ENCODE results near the gene DHRS12.

Gene DHRS12

GRCh38 chr13:51746802-51747201 is 57.2 kb downstream of the DHRS12 start:
- no peaks in the 10 kb centered on the region for H3K27me3 ChIP-seq (ENCODE audit: control insufficient read depth, insufficient read depth, low read length)
- peaks cover 42% of the 10 kb centered on the region for H3K36me3 ChIP-seq (ENCODE audit: control insufficient read depth, insufficient read depth, low read length)
- H3K4me1 ChIP-seq (ENCODE audit: control insufficient read depth, insufficient read depth, low read length) = no peaks in the 10 kb centered on the region
- H3K4me3 ChIP-seq (ENCODE audit: low read depth, low read length) = no peak overlapping the region
- H3K9me3 ChIP-seq (ENCODE audit: control insufficient read depth, insufficient read depth, low read length) = peaks cover 26% of the 10 kb centered on the region
- no peak overlapping the region for H3K27ac ChIP-seq (ENCODE audit: low read depth, low read length)
- no peak overlapping the region for H3K9ac ChIP-seq (ENCODE audit: low read depth, low read length)

DNA sequence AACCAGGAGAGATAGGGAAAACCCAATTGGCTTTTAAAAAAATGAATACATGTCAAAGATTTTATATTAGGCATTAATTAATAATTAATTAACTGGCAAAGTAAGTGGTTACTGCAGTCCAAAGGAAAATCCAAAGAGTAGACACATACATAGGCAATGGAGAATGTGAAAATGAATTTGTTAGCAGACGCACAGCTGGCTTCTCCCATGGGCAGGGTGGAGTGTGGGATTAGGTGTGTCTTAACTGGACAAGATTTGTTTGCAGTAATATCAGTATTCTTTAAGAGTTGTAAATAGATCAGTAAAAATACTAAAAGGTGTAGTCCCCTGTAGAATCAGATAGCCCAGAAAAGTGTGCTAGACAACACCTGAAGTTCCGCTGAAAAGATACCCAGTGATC is 58.7 kb downstream of the DHRS12 start:
- H3K36me3 ChIP-seq (ENCODE audit: control insufficient read depth, insufficient read depth, low read length) = peaks cover 47% of the 10 kb centered on the region
- H3K27ac ChIP-seq (ENCODE audit: low read depth, low read length) = no peak overlapping the region
- no peaks in the 10 kb centered on the region for H3K4me1 ChIP-seq (ENCODE audit: control insufficient read depth, insufficient read depth, low read length)
- no peak overlapping the region for H3K4me3 ChIP-seq (ENCODE audit: low read depth, low read length)
- H3K9me3 ChIP-seq (ENCODE audit: control insufficient read depth, insufficient read depth, low read length) = peaks cover 26% of the 10 kb centered on the region
- H3K27me3 ChIP-seq (ENCODE audit: control insufficient read depth, insufficient read depth, low read length) = no peaks in the 10 kb centered on the region
- no peak overlapping the region for H3K9ac ChIP-seq (ENCODE audit: low read depth, low read length)

- Histone ChIP-seq H3K27ac (ENCODE audit: low read depth, low read length) (no peak overlapping the region), H3K4me3 (ENCODE audit: low read depth, low read length) (no peak overlapping the region), H3K9ac (ENCODE audit: low read depth, low read length) (no peak overlapping the region), H3K27me3 (ENCODE audit: control insufficient read depth, insufficient read depth, low read length) (no peaks in the 10 kb centered on the region), H3K9me3 (ENCODE audit: control insufficient read depth, insufficient read depth, low read length) (peaks cover 12% of the 10 kb centered on the region; the same call in 1 of the 2 replicates), H3K4me1 (ENCODE audit: control insufficient read depth, insufficient read depth, low read length) (no peaks in the 10 kb centered on the region), H3K36me3 (ENCODE audit: control insufficient read depth, insufficient read depth, low read length) (peaks cover 52% of the 10 kb centered on the region)
Measured at GRCh38 chr13:51742611-51743010, 61.4 kb downstream of the DHRS12 start.

DNA sequence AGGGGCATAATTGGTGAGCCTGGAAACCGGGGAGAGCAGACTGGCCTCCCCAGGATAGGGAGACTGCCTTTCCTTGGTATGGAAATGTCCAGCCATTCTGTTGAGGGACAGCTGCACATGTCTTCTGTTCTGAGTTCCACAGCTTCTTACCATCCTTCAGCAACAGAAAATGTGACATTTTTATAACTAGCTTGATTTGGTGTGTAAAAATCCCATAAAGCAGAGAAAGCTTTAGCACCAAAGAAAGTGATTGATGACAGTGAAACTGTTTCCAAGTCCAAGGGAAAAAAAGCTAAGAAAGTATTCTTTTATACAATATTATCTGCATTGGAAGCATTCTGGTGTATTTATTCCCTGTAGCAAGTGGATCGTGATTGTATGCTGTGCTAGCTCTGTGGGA is 61.9 kb downstream of the DHRS12 start:
- H3K9ac ChIP-seq (ENCODE audit: low read depth, low read length) = no peak overlapping the region
- H3K36me3 ChIP-seq (ENCODE audit: control insufficient read depth, insufficient read depth, low read length) = peaks cover 46% of the 10 kb centered on the region
- no peak overlapping the region for H3K27ac ChIP-seq (ENCODE audit: low read depth, low read length)
- H3K9me3 ChIP-seq (ENCODE audit: control insufficient read depth, insufficient read depth, low read length) = peaks cover 7% of the 10 kb centered on the region; the same call in 1 of the 2 replicates
- no peaks in the 10 kb centered on the region for H3K4me1 ChIP-seq (ENCODE audit: control insufficient read depth, insufficient read depth, low read length)
- H3K27me3 ChIP-seq (ENCODE audit: control insufficient read depth, insufficient read depth, low read length) = no peaks in the 10 kb centered on the region
- H3K4me3 ChIP-seq (ENCODE audit: low read depth, low read length) = no peak overlapping the region

DNA sequence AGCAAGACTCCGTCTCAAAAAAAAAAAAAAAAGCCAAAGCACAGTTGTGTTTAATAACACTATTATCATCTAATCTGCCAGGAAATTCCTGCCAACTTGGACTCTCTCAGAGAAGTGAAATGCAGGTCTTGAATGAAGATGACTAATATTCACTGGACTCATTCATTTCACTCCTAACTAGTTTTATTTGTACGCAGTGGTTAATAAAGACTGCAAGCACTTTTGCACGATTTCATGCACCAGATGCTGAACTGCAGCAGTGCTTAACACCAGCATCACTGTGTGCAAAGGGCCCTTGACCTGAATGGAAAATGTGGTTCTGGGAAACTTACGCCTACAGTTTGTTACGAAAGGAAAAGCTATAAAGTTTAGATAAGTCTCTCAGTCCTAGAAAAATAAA is 63.3 kb downstream of the DHRS12 start:
- Histone ChIP-seq H3K36me3 (ENCODE audit: control insufficient read depth, insufficient read depth, low read length) (peaks cover 39% of the 10 kb centered on the region), H3K27me3 (ENCODE audit: control insufficient read depth, insufficient read depth, low read length) (no peaks in the 10 kb centered on the region), H3K4me3 (ENCODE audit: low read depth, low read length) (no peak overlapping the region), H3K27ac (ENCODE audit: low read depth, low read length) (no peak overlapping the region), H3K4me1 (ENCODE audit: control insufficient read depth, insufficient read depth, low read length) (no peaks in the 10 kb centered on the region), H3K9ac (ENCODE audit: low read depth, low read length) (no peak overlapping the region), H3K9me3 (ENCODE audit: control insufficient read depth, insufficient read depth, low read length) (no peaks in the 10 kb centered on the region)

GRCh38 chr13:51739027-51739764 is 64.8 kb downstream of the DHRS12 start:
- Histone ChIP-seq H3K4me3 (ENCODE audit: low read depth, low read length) (no peak overlapping the region), H3K4me1 (ENCODE audit: control insufficient read depth, insufficient read depth, low read length) (no peaks in the 10 kb centered on the region), H3K9ac (ENCODE audit: low read depth, low read length) (no peak overlapping the region), H3K27ac (ENCODE audit: low read depth, low read length) (no peak overlapping the region), H3K9me3 (ENCODE audit: control insufficient read depth, insufficient read depth, low read length) (no peaks in the 10 kb centered on the region), H3K36me3 (ENCODE audit: control insufficient read depth, insufficient read depth, low read length) (peaks cover 48% of the 10 kb centered on the region), H3K27me3 (ENCODE audit: control insufficient read depth, insufficient read depth, low read length) (no peaks in the 10 kb centered on the region)

GRCh38 chr13:51738226-51738905 is 65.6 kb downstream of the DHRS12 start:
- no peak overlapping the region for H3K4me3 ChIP-seq (ENCODE audit: low read depth, low read length)
- H3K36me3 ChIP-seq (ENCODE audit: control insufficient read depth, insufficient read depth, low read length) = peaks cover 48% of the 10 kb centered on the region
- no peaks in the 10 kb centered on the region for H3K9me3 ChIP-seq (ENCODE audit: control insufficient read depth, insufficient read depth, low read length)
- H3K27me3 ChIP-seq (ENCODE audit: control insufficient read depth, insufficient read depth, low read length) = no peaks in the 10 kb centered on the region
- H3K27ac ChIP-seq (ENCODE audit: low read depth, low read length) = no peak overlapping the region
- no peaks in the 10 kb centered on the region for H3K4me1 ChIP-seq (ENCODE audit: control insufficient read depth, insufficient read depth, low read length)
- H3K9ac ChIP-seq (ENCODE audit: low read depth, low read length) = no peak overlapping the region

GRCh38 chr13:51737609-51738008 is 66.4 kb downstream of the DHRS12 start:
- Histone ChIP-seq H3K9me3 (ENCODE audit: control insufficient read depth, insufficient read depth, low read length) (no peaks in the 10 kb centered on the region), H3K4me3 (ENCODE audit: low read depth, low read length) (no peak overlapping the region), H3K36me3 (ENCODE audit: control insufficient read depth, insufficient read depth, low read length) (peaks cover 48% of the 10 kb centered on the region), H3K4me1 (ENCODE audit: control insufficient read depth, insufficient read depth, low read length) (no peaks in the 10 kb centered on the region), H3K9ac (ENCODE audit: low read depth, low read length) (no peak overlapping the region), H3K27ac (ENCODE audit: low read depth, low read length) (no peak overlapping the region), H3K27me3 (ENCODE audit: control insufficient read depth, insufficient read depth, low read length) (no peaks in the 10 kb centered on the region)

GRCh38 chr13:51734786-51735185 is 69.2 kb downstream of the DHRS12 start:
- Histone ChIP-seq H3K36me3 (ENCODE audit: control insufficient read depth, insufficient read depth, low read length) (peaks cover 41% of the 10 kb centered on the region), H3K4me1 (ENCODE audit: control insufficient read depth, insufficient read depth, low read length) (no peaks in the 10 kb centered on the region), H3K27me3 (ENCODE audit: control insufficient read depth, insufficient read depth, low read length) (no peaks in the 10 kb centered on the region), H3K27ac (ENCODE audit: low read depth, low read length) (no peak overlapping the region), H3K4me3 (ENCODE audit: low read depth, low read length) (no peak overlapping the region), H3K9me3 (ENCODE audit: control insufficient read depth, insufficient read depth, low read length) (no peaks in the 10 kb centered on the region), H3K9ac (ENCODE audit: low read depth, low read length) (no peak overlapping the region)

DNA sequence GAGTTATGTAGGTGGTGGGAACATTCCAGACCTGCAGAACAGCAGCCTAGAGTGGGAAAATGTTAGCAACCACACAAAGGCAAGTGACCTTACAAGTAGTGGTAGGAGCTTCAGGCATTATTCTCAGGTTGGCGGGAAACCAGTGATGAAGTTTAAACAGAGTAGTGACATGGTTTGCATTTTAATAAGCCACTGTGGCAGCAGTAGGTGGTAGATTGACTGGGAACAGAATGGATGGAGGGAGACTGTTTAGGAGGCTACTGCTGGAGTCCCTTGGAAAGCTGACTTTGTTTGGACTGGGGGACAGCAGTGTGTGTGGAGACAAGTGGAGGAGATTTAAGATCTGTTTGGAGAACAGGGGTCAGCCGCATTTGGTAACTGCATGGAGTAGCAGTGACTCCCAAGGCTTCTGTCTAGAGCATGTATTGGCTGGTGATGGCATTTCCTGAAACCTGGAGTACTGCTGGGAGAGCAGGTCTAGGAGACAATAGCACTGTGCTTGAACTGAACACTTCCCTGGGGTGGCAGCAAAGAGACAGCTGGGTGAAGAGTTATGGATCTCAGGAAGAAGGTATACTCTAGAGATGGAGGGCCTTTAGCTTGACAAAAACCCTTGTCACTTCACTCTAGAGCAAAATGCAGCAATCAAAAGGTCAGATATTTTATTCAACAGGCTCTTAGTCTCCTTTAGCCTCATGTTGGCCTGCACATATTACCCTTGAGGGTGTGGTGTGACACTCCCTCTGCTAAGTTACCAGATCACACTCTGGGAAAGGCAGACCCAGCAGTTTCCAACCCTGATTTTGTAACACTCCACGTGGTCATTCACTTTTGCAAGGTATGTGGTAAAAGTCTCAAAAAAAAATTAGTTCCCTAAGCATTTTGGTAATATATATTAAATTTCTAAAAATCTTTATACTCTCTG is 70.3 kb downstream of the DHRS12 start:
- H3K4me1 ChIP-seq (ENCODE audit: control insufficient read depth, insufficient read depth, low read length) = no peaks in the 10 kb centered on the region
- peaks cover 30% of the 10 kb centered on the region; the same call in 1 of the 2 replicates for H3K36me3 ChIP-seq (ENCODE audit: control insufficient read depth, insufficient read depth, low read length)
- no peaks in the 10 kb centered on the region for H3K27me3 ChIP-seq (ENCODE audit: control insufficient read depth, insufficient read depth, low read length)
- no peak overlapping the region for H3K27ac ChIP-seq (ENCODE audit: low read depth, low read length)
- no peaks in the 10 kb centered on the region for H3K9me3 ChIP-seq (ENCODE audit: control insufficient read depth, insufficient read depth, low read length)
- no peak overlapping the region for H3K4me3 ChIP-seq (ENCODE audit: low read depth, low read length)
- H3K9ac ChIP-seq (ENCODE audit: low read depth, low read length) = no peak overlapping the region
